Choroid plexus epithelial cell (primary cell): Measurements from ENCODE around the gene MACF1.

Experiments
- DNase-seq: peaks from one replicate; pipeline ENCODE4 v3.0.0-alpha.2; 2010; ENCODE audit warnings: low read depth
- H3K4me3 ChIP-seq: 2 replicates; pipeline ENCODE4 v1.5.1; 2011; ENCODE audit warnings: low read depth, mild to moderate bottlenecking, control low read depth, low read length, moderate library complexity
- CTCF ChIP-seq: conservative IDR thresholded peaks from 2 replicates; pipeline ENCODE4 v1.5.1; 2011; ENCODE audit warnings: low read depth, mild to moderate bottlenecking, control low read depth, inconsistent platforms, low read length, moderate library complexity

Gene MACF1

GRCh38 chr1:39395357-39395831, 190.9 kb downstream of the MACF1 start:
- peak; percentile 89 for DNase-seq
- TF ChIP-seq CTCF = no peak
- no peak overlapping the region for H3K4me3 ChIP-seq

- no peak for DNase-seq
- H3K4me3 ChIP-seq = no peak overlapping the region
- TF ChIP-seq CTCF = no peak
These were observed 192.2 kb downstream of the MACF1 start for GRCh38 chr1:39396671-39397070.

GRCh38 chr1:39397487-39397886, 193.0 kb downstream of the MACF1 start:
- no peak for TF ChIP-seq CTCF
- DNase-seq = no peak
- H3K4me3 ChIP-seq = no peak overlapping the region

- peak; percentile 98 for DNase-seq
- TF ChIP-seq CTCF = peak; percentile 22
- no peak overlapping the region for H3K4me3 ChIP-seq
These were observed 194.0 kb downstream of the MACF1 start for GRCh38 chr1:39398278-39399021.

- DNase-seq = no peak
- TF ChIP-seq CTCF = no peak
- H3K4me3 ChIP-seq = no peak overlapping the region
These were observed 196.6 kb downstream of the MACF1 start for GRCh38 chr1:39401106-39401505.

GRCh38 chr1:39404876-39405275, 200.4 kb downstream of the MACF1 start:
- DNase-seq = no peak
- TF ChIP-seq CTCF = no peak
- H3K4me3 ChIP-seq = no peak overlapping the region

- DNase-seq = no peak
- TF ChIP-seq CTCF = no peak
- no peak overlapping the region for H3K4me3 ChIP-seq
These were observed 200.9 kb downstream of the MACF1 start for GRCh38 chr1:39405358-39405757.
